OCI-LY7 (cell line): Measurements from ENCODE around the gene MTUS2.

Experiments used
- CTCF ChIP-seq: fragments of 200-600 bp; sonication (generic); conservative IDR thresholded peaks from 2 replicates; pipeline ENCODE4 v1.5.1; 2014; ENCODE audit warnings: mild to moderate bottlenecking, antibody characterized with exemption, low read length, moderate library complexity, mixed read lengths
- EZH2phosphoT487 ChIP-seq: fragments of 200-600 bp; sonication (generic); IDR thresholded peaks from 2 replicates; pipeline ENCODE4 v1.6.1; 2018; ENCODE audit warnings: low read depth, borderline replicate concordance, mild to moderate bottlenecking, mixed run types, antibody characterized with exemption, low read length, moderate library complexity, mixed read lengths

DNA sequence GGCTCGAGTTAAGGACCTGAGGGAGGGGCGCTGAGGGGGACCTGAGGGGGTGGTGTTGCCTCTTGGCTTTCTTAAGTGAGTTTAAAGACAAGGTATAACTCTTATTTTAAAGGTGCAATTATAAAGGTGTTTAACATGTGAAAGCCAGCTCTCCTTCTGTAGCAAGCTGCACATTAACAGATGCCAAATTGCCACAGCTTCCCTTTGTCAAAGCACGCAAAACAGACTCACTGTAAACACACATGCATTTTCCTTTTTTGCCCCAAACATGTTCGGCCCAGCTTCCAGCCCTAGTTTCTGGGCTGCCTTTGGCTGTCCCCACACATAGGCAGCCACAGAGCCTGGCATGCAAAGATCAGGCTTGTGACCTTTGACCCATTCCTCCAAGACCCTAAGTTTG lies 663.5 kb downstream of the MTUS2 start:
- TF ChIP-seq CTCF (no peak), EZH2phosphoT487 (no peak)
